ENCODE results near the gene CRX. TPM values are rescaled to one million over a fixed set of nuclear protein-coding genes. Genes with fewer than 3 reads are reported as not detected.
"Not testable (repeated sequence)": the region's sequence is repeated elsewhere in the genome, so short reads cannot be mapped to it uniquely, and the experiment has no call there.

The CRX gene
- not detected in 2 replicates for total RNA-seq (ENCODE audit: low replicate concordance)
- long read RNA-seq, result 0 reads

- peak within 1 kb of the TSS; percentile 55 for H3K27ac Mint-ChIP-seq
- no peak for TF ChIP-seq CTCF (conservative IDR thresholded peaks at IDR 0.05)
Observed at GRCh38 chr19:47821460-47822020, at the start of gene CRX. TSS of gene CRX (plus strand) at chr19:47821937. CDS start at chr19:47834444, 12,507 bp downstream.

GRCh38 chr19:47776568-47776967 is 45.2 kb upstream of the CRX start:
- Mint-ChIP-seq H3K4me1 (ENCODE audit: unreplicated experiment) (peaks cover 14% of the 10 kb centered on the region), H3K9me3 (no peaks in the 10 kb centered on the region), H3K4me3 (peak overlapping the region; percentile 58), H3K27ac (peak overlapping the region; percentile 66), H3K36me3 (peaks cover 5% of the 10 kb centered on the region), H3K27me3 (no peaks in the 10 kb centered on the region)
- DNase-seq (ENCODE audit: extremely low spot score, unreplicated experiment), result no peak
- TF ChIP-seq CTCF (conservative IDR thresholded peaks at IDR 0.05), result no peak

More at GRCh38 chr19:47821460-47822020, at the start of gene CRX:
- no peaks in the 10 kb centered on the region for H3K36me3 Mint-ChIP-seq
- H3K4me1 Mint-ChIP-seq (ENCODE audit: unreplicated experiment), result peaks cover 22% of the 10 kb centered on the region
- H3K9me3 Mint-ChIP-seq, result no peaks in the 10 kb centered on the region
- H3K27me3 Mint-ChIP-seq, result peaks cover 35% of the 10 kb centered on the region
- no peak within 1 kb of the TSS for H3K4me3 Mint-ChIP-seq
- no peak for DNase-seq (ENCODE audit: extremely low spot score, unreplicated experiment)

GRCh38 chr19:47777245-47778048 is 44.3 kb upstream of the CRX start:
- H3K27me3 Mint-ChIP-seq; H3K9me3 Mint-ChIP-seq; DNase-seq (ENCODE audit: extremely low spot score, unreplicated experiment): not testable (repeated sequence)
- peak overlapping the region; percentile 94 for H3K27ac Mint-ChIP-seq
- peaks cover 14% of the 10 kb centered on the region for H3K4me1 Mint-ChIP-seq (ENCODE audit: unreplicated experiment)
- H3K4me3 Mint-ChIP-seq, result peak overlapping the region; percentile 97
- H3K36me3 Mint-ChIP-seq, result peaks cover 13% of the 10 kb centered on the region

GRCh38 chr19:47778049-47778953 is 43.4 kb upstream of the CRX start, which contains the start of gene SELENOW:
TSS of gene SELENOW (plus strand) at chr19:47778703. CDS start at chr19:47778786, 83 bp downstream.
- no peak for TF ChIP-seq CTCF (conservative IDR thresholded peaks at IDR 0.05)
- peak within 1 kb of the TSS; percentile 94 for H3K27ac Mint-ChIP-seq
- no peaks in the 10 kb centered on the region for H3K27me3 Mint-ChIP-seq
- DNase-seq (ENCODE audit: extremely low spot score, unreplicated experiment), result peak; percentile 82
- peaks cover 14% of the 10 kb centered on the region for H3K36me3 Mint-ChIP-seq
- H3K4me1 Mint-ChIP-seq (ENCODE audit: unreplicated experiment), result peaks cover 14% of the 10 kb centered on the region
- H3K9me3 Mint-ChIP-seq, result no peaks in the 10 kb centered on the region
- H3K4me3 Mint-ChIP-seq, result peak within 1 kb of the TSS; percentile 97

GRCh38 chr19:47778954-47779351 is 42.8 kb upstream of the CRX start:
- H3K27me3 Mint-ChIP-seq, result no peaks in the 10 kb centered on the region
- peaks cover 14% of the 10 kb centered on the region for H3K4me1 Mint-ChIP-seq (ENCODE audit: unreplicated experiment)
- no peaks in the 10 kb centered on the region for H3K9me3 Mint-ChIP-seq
- H3K27ac Mint-ChIP-seq, result peak overlapping the region; percentile 81
- no peak for DNase-seq (ENCODE audit: extremely low spot score, unreplicated experiment)
- peak overlapping the region; percentile 97 for H3K4me3 Mint-ChIP-seq
- no peak for TF ChIP-seq CTCF (conservative IDR thresholded peaks at IDR 0.05)
- peaks cover 17% of the 10 kb centered on the region for H3K36me3 Mint-ChIP-seq
